DMS53 treated with DMSO at 0.1 percent for 48 hours (cell line): Measurements from ENCODE around the gene CDK14.

Experiments
- DNase-seq: peaks from one replicate; lab custom pipeline; 2025; ENCODE audit not compliant: unreplicated experiment; lab: John Stamatoyannopoulos, UW

The CDK14 gene

GRCh38 chr7:90988516-90988915 lies 392.4 kb downstream of the CDK14 start:
- peak; percentile 90 for DNase-seq

GRCh38 chr7:90988996-90989765 lies 393.1 kb downstream of the CDK14 start:
- DNase-seq: peak; percentile 72

GRCh38 chr7:90994121-90994520 lies 398.0 kb downstream of the CDK14 start:
- no peak for DNase-seq

- DNase-seq: no peak
Measured at GRCh38 chr7:90994601-90995000, 398.5 kb downstream of the CDK14 start.

- no peak for DNase-seq
Measured at GRCh38 chr7:90995996-90996395, 399.9 kb downstream of the CDK14 start.

GRCh38 chr7:90999989-91000979 lies 404.2 kb downstream of the CDK14 start:
- no peak for DNase-seq

GRCh38 chr7:91005024-91005423 lies 408.9 kb downstream of the CDK14 start:
- DNase-seq: no peak

GRCh38 chr7:91005841-91006240 lies 409.7 kb downstream of the CDK14 start:
- DNase-seq: no peak

GRCh38 chr7:91007371-91007770 lies 411.2 kb downstream of the CDK14 start:
- no peak for DNase-seq

GRCh38 chr7:91013078-91013477 lies 417.0 kb downstream of the CDK14 start:
- DNase-seq: no peak

- DNase-seq: peak; percentile 49
Measured at GRCh38 chr7:91019686-91020385, 423.7 kb downstream of the CDK14 start.

GRCh38 chr7:91020636-91021385 lies 424.7 kb downstream of the CDK14 start:
- no peak for DNase-seq

GRCh38 chr7:91021956-91022355 lies 425.8 kb downstream of the CDK14 start:
- DNase-seq: no peak

- DNase-seq: no peak
Measured at GRCh38 chr7:91025906-91026390, 429.8 kb downstream of the CDK14 start.

- no peak for DNase-seq
Measured at GRCh38 chr7:91029688-91030087, 433.6 kb downstream of the CDK14 start.

GRCh38 chr7:91030680-91031380 lies 434.7 kb downstream of the CDK14 start:
- DNase-seq: no peak

- peak; percentile 53 for DNase-seq
Measured at GRCh38 chr7:91031757-91032156, 435.6 kb downstream of the CDK14 start.

- DNase-seq: peak; percentile 33
Measured at GRCh38 chr7:91033574-91033973, 437.5 kb downstream of the CDK14 start.

GRCh38 chr7:91034459-91035368 lies 438.6 kb downstream of the CDK14 start:
- peak; percentile 95 for DNase-seq
